WERI-Rb-1 (cell line): ENCODE results near the gene TPRA1.

Source experiments
- DNase-seq: peaks from one replicate; pipeline ENCODE4 v3.0.0-alpha.2; 2020
- H3K27ac ChIP-seq: fragments of 250-450 bp; sonication (Bioruptor Pico); 2 replicates; pipeline ENCODE4 v1.5.1; 2020; ENCODE audit warnings: mild to moderate bottlenecking, moderate library complexity
- H3K27me3 ChIP-seq: fragments of 250-450 bp; sonication (Bioruptor Pico); 2 replicates; pipeline ENCODE4 v1.5.1; 2021; ENCODE audit warnings: mild to moderate bottlenecking, low read depth, moderate library complexity; ENCODE audit not compliant: insufficient read depth, severe bottlenecking
- H3K36me3 ChIP-seq: fragments of 250-450 bp; sonication (Bioruptor Pico); 2 replicates; pipeline ENCODE4 v1.5.1; 2020; ENCODE audit warnings: mild to moderate bottlenecking, moderate library complexity
- H3K4me3 ChIP-seq: 2 replicates; pipeline ENCODE4 v1.5.1; 2011; ENCODE audit warnings: low read depth, mild to moderate bottlenecking, control low read depth, low read length
- H3K9me3 ChIP-seq: fragments of 250-450 bp; sonication (Bioruptor Pico); 2 replicates; pipeline ENCODE4 v1.5.1; 2021; ENCODE audit warnings: mild to moderate bottlenecking, moderate library complexity; ENCODE audit not compliant: severe bottlenecking
- CTCF ChIP-seq: IDR thresholded peaks from 2 replicates; pipeline ENCODE4 v1.5.1; 2011; ENCODE audit warnings: low read depth, mild to moderate bottlenecking, control low read depth, inconsistent platforms, low read length

Gene TPRA1

GRCh38 chr3:127539366-127540060 is 51.0 kb downstream of the TPRA1 start:
- Histone ChIP-seq H3K27ac (no peak overlapping the region), H3K4me3 (no peak overlapping the region), H3K27me3 (no peaks in the 10 kb centered on the region), H3K9me3 (no peaks in the 10 kb centered on the region), H3K36me3 (no peaks in the 10 kb centered on the region)
- DNase-seq: no peak
- TF ChIP-seq CTCF: no peak

GRCh38 chr3:127538569-127538968 is 52.0 kb downstream of the TPRA1 start:
- no peak for TF ChIP-seq CTCF
- Histone ChIP-seq H3K36me3 (no peaks in the 10 kb centered on the region), H3K27ac (no peak overlapping the region), H3K27me3 (no peaks in the 10 kb centered on the region), H3K4me3 (no peak overlapping the region), H3K9me3 (no peaks in the 10 kb centered on the region)
- DNase-seq: no peak

DNA sequence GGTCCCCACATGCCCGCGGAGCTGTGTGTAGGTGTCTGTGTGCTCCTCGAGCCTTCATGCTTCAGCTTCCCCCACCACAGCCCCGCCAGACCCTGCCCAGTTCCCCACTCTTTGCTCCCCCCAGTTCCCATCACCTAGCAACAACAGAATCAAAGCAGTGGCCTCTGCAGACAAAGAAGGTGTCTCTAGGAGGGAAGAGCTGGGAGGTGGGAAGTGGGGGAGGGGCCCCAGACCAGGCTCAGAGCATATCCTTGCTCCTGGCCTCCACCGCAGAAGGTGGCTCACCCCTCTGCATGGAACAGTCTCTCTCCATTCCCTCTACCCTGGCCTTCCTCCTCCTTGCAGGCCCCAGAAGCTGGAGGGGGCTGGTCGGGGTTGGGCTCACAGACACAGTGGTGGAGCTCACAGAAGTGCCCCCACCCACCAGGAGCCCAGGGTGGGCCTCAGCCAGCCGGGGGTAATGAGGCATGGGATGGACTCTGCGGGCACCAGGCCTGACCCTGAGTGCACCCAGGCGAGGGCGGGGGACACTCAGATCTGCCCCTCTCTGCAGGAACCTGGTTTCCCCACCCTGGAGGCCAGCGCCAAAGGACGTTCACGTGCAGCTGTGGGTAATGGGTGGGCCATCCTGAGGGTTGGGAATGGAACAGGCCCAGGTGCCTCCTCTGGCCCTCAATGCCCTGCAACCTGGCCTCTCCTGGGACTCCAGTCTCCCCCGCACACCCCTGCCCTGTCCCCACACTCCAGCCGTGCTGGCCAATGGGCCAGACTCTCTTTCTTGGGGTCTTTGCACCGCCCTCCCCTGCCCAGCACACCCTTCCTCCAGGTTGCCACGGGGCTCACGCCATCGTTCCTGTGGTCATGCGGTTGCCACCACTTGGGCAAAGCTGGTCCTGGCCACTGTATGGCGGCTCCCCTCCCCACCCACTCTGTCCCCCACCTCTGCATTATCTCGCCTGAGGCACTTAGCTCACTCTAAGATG is 53.4 kb downstream of the TPRA1 start:
- no peaks in the 10 kb centered on the region for H3K36me3 ChIP-seq
- TF ChIP-seq CTCF: no peak
- no peak overlapping the region for H3K4me3 ChIP-seq
- no peak overlapping the region; the same call in 1 of the 2 replicates for H3K27ac ChIP-seq
- no peak for DNase-seq
- no peaks in the 10 kb centered on the region for H3K27me3 ChIP-seq
- H3K9me3 ChIP-seq: no peaks in the 10 kb centered on the region

GRCh38 chr3:127535901-127536829 is 54.4 kb downstream of the TPRA1 start:
- Histone ChIP-seq H3K36me3 (no peaks in the 10 kb centered on the region), H3K9me3 (no peaks in the 10 kb centered on the region), H3K27me3 (no peaks in the 10 kb centered on the region), H3K4me3 (no peak overlapping the region), H3K27ac (no peak overlapping the region)
- DNase-seq: no peak
- TF ChIP-seq CTCF: no peak

GRCh38 chr3:127535106-127535785 is 55.3 kb downstream of the TPRA1 start:
- H3K36me3 ChIP-seq: no peaks in the 10 kb centered on the region
- TF ChIP-seq CTCF: no peak
- no peak for DNase-seq
- H3K27me3 ChIP-seq: no peaks in the 10 kb centered on the region
- H3K27ac ChIP-seq: no peak overlapping the region
- no peak overlapping the region for H3K4me3 ChIP-seq
- H3K9me3 ChIP-seq: no peaks in the 10 kb centered on the region
